Smooth muscle cell (in vitro differentiated cells): ENCODE data around the gene SPATC1L. TPM values are rescaled to one million over a fixed set of nuclear protein-coding genes. Genes with fewer than 3 reads are reported as not detected.

Experiments
- DNase-seq: peaks from one replicate; lab custom pipeline; 2025; ENCODE audit not compliant: unreplicated experiment; lab: John Stamatoyannopoulos, UW
- H2AFZ ChIP-seq: fragments of 200-600 bp; sonication (generic); 2 replicates; pipeline ENCODE4 v1.6.0; 2016; ENCODE audit warnings: antibody characterized with exemption, low read depth, mild to moderate bottlenecking
- H3F3A ChIP-seq: fragments of 200-600 bp; sonication (generic); 2 replicates; pipeline ENCODE4 v1.6.0; 2017; ENCODE audit warnings: antibody characterized with exemption, low read depth
- H3K27ac ChIP-seq: fragments of 200-600 bp; sonication (generic); 2 replicates; pipeline ENCODE4 v1.5.1; 2016; ENCODE audit warnings: low read depth, mild to moderate bottlenecking
- H3K27me3 ChIP-seq: fragments of 200-600 bp; sonication (generic); 2 replicates; pipeline ENCODE4 v1.6.1; 2016; ENCODE audit warnings: low read depth, mild to moderate bottlenecking
- H3K36me3 ChIP-seq: fragments of 200-600 bp; sonication (generic); 2 replicates; pipeline ENCODE4 v1.5.1; 2016; ENCODE audit warnings: low read depth
- H3K4me1 ChIP-seq: fragments of 200-600 bp; sonication (generic); 2 replicates; pipeline ENCODE4 v1.5.1; 2016; ENCODE audit warnings: low read depth
- H3K4me2 ChIP-seq: fragments of 200-600 bp; sonication (generic); 2 replicates; pipeline ENCODE4 v1.6.0; 2016; ENCODE audit warnings: mild to moderate bottlenecking
- H3K4me3 ChIP-seq: fragments of 200-600 bp; sonication (generic); 2 replicates; pipeline ENCODE4 v1.5.1; 2016; ENCODE audit warnings: mild to moderate bottlenecking
- H3K79me2 ChIP-seq: fragments of 200-600 bp; sonication (generic); 2 replicates; pipeline ENCODE4 v1.6.0; 2016; ENCODE audit warnings: low read depth, mild to moderate bottlenecking
- H3K9ac ChIP-seq: fragments of 200-600 bp; sonication (generic); 2 replicates; pipeline ENCODE4 v1.6.0; 2016; ENCODE audit warnings: low read depth
- H3K9me3 ChIP-seq: fragments of 200-600 bp; sonication (generic); replicated peaks from 2 replicates; pipeline ENCODE4 v1.5.1; 2016; ENCODE audit warnings: low read depth
- H4K20me1 ChIP-seq: fragments of 200-600 bp; sonication (generic); 2 replicates; pipeline ENCODE4 v1.6.0; 2016; ENCODE audit warnings: low read depth
- CTCF ChIP-seq: fragments of 200-600 bp; sonication (generic); IDR thresholded peaks from 2 replicates; pipeline ENCODE4 v1.5.1; 2017; ENCODE audit warnings: borderline replicate concordance, mild to moderate bottlenecking, antibody characterized with exemption; ENCODE audit not compliant: insufficient read depth, poor library complexity, severe bottlenecking
- WGBS: methylation state at CpG from one replicate; pipeline ENCODE4 v1.1.7; 2016; ENCODE audit warnings: low lambda C conversion rate; 5-methylcytosine and 5-hydroxymethylcytosine counted together
- polyA plus RNA-seq: library from polyadenylated mRNA; unstranded; fragments of >200 nt; fragmentation: Nextera tagmentation; extraction: Ambion mirVana; gene quantifications from 2 replicates; pipeline ENCODE4 v1.2.1, GENCODE V29; 2016
- total RNA-seq: library from RNA; depleted of rRNA; stranded (reverse); fragments of >200 nt; gene quantifications from 2 replicates; pipeline ENCODE4 v1.2.3, GENCODE V29; 2014

The SPATC1L gene
- total and polyA plus RNA-seq, 2 experiments from 2014 or later = 6.4 to 36.5 TPM

- no peaks in the 10 kb centered on the region for H3K36me3 ChIP-seq
Measured at GRCh38 chr21:46221664-46222435, 37.6 kb upstream of the SPATC1L start.

GRCh38 chr21:46220847-46221246, 36.6 kb upstream of the SPATC1L start:
- no peak for DNase-seq
- Histone ChIP-seq H2AFZ (no peak overlapping the region), H3K9ac (no peak overlapping the region), H3K79me2 (peaks cover 31% of the 10 kb centered on the region), H3K27ac (no peak overlapping the region), H3K27me3 (no peaks in the 10 kb centered on the region), H3K4me3 (no peak overlapping the region), H3K36me3 (no peaks in the 10 kb centered on the region), H4K20me1 (peaks cover 29% of the 10 kb centered on the region), H3F3A (no peaks in the 10 kb centered on the region), H3K9me3 (no peaks in the 10 kb centered on the region), H3K4me1 (no peaks in the 10 kb centered on the region), H3K4me2 (no peak overlapping the region)
- 97% methylated on average over 7 of the region's 8 CpGs for WGBS
- no peak for TF ChIP-seq CTCF

More at GRCh38 chr21:46221664-46222435, 37.6 kb upstream of the SPATC1L start:
- H4K20me1 ChIP-seq = peaks cover 38% of the 10 kb centered on the region
- H3K4me3 ChIP-seq = no peak overlapping the region
- WGBS = 91% methylated on average over 16 of the region's 16 CpGs
- TF ChIP-seq CTCF = no peak
- H3F3A ChIP-seq = no peaks in the 10 kb centered on the region
- H3K9ac ChIP-seq = no peak overlapping the region
- H3K4me1 ChIP-seq = no peaks in the 10 kb centered on the region
- no peaks in the 10 kb centered on the region for H3K27me3 ChIP-seq
- H2AFZ ChIP-seq = no peak overlapping the region
- no peak overlapping the region for H3K27ac ChIP-seq
- H3K79me2 ChIP-seq = peaks cover 41% of the 10 kb centered on the region
- H3K4me2 ChIP-seq = no peak overlapping the region
- DNase-seq = no peak
- H3K9me3 ChIP-seq = no peaks in the 10 kb centered on the region

GRCh38 chr21:46220275-46220810, 36.1 kb upstream of the SPATC1L start:
- Histone ChIP-seq H3K79me2 (peaks cover 26% of the 10 kb centered on the region), H3F3A (no peaks in the 10 kb centered on the region), H2AFZ (no peak overlapping the region), H3K27me3 (no peaks in the 10 kb centered on the region), H4K20me1 (peaks cover 24% of the 10 kb centered on the region), H3K4me3 (no peak overlapping the region), H3K4me2 (no peak overlapping the region), H3K4me1 (no peaks in the 10 kb centered on the region), H3K9ac (no peak overlapping the region), H3K9me3 (no peaks in the 10 kb centered on the region), H3K36me3 (no peaks in the 10 kb centered on the region), H3K27ac (no peak overlapping the region)
- TF ChIP-seq CTCF = no peak
- WGBS = 96% methylated on average over 13 of the region's 13 CpGs
- no peak for DNase-seq
